CD4-positive, alpha-beta T cell treated with Interferon alpha-2 for 1 hour (primary cell): ENCODE results near the gene GLRX3.
"Not testable (repeated sequence)": the region's sequence is repeated elsewhere in the genome, so short reads cannot be mapped to it uniquely, and the experiment has no call there.

Source experiments
- DNase-seq, 2 donors: peaks; one replicate each; pipeline ENCODE4 v3.0.0-alpha.2; 2020 to 2022

GLRX3 gene

GRCh38 chr10:130136226-130137089, at the start of gene GLRX3:
Gene GLRX3, plus strand, starts transcription at chr10:130136391. Its CDS starts 30 bp downstream, at chr10:130136421.
- peak; percentile 80 to 88 for DNase-seq

- not testable (repeated sequence) for DNase-seq
Measured at GRCh38 chr10:130090565-130090964, 45.6 kb upstream of the GLRX3 start.

- no peak for DNase-seq
Measured at GRCh38 chr10:130099344-130099743, 36.8 kb upstream of the GLRX3 start.

DNA sequence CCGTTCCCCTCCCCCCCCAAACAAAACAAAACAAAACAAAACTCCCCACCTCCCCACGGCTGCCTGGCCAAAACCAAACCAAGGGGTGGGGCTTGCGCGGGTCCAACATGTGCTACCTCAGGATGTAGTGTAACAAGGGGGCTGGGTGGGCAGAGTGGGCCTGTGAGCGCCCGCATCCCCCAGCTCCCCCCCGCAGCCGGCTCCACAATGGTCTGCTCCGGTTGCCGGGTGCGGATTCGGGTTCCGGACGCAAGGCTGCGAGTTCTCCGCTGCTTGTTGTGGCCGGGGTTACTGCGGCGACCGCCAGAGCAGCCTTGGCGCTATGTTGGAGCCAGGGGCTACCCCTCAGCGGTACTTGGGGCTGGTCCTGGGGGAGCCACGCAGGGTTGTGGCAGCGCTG, 30.5 kb upstream of the GLRX3 start:
- no peak for DNase-seq

DNA sequence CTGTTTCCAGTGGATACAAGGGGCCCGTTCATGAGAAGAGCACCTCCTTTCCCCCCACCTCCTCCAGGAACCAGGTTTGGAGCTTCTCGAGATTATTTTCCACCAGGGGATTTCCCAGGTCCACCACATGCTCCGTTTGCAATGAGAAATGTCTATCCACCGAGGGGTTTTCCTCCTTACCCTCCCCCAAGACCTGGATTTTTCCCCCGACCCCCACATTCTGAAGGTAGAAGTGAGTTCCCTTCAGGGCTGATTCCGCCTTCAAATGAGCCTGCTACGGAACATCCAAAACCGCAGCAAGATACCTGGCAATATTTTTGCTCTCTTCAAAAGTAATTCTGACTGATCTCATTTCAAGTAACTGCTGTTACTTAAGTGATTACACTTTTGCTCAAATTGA, 28.0 kb upstream of the GLRX3 start:
- DNase-seq, result peak in 1 of 2 donors; percentile 28

- peak in 1 of 2 donors; percentile 7 for DNase-seq
Measured at GRCh38 chr10:130108934-130109604, 27.1 kb upstream of the GLRX3 start.

- DNase-seq, result peak; percentile 75 to 85
Measured at GRCh38 chr10:130109796-130110245, 26.4 kb upstream of the GLRX3 start.

DNA sequence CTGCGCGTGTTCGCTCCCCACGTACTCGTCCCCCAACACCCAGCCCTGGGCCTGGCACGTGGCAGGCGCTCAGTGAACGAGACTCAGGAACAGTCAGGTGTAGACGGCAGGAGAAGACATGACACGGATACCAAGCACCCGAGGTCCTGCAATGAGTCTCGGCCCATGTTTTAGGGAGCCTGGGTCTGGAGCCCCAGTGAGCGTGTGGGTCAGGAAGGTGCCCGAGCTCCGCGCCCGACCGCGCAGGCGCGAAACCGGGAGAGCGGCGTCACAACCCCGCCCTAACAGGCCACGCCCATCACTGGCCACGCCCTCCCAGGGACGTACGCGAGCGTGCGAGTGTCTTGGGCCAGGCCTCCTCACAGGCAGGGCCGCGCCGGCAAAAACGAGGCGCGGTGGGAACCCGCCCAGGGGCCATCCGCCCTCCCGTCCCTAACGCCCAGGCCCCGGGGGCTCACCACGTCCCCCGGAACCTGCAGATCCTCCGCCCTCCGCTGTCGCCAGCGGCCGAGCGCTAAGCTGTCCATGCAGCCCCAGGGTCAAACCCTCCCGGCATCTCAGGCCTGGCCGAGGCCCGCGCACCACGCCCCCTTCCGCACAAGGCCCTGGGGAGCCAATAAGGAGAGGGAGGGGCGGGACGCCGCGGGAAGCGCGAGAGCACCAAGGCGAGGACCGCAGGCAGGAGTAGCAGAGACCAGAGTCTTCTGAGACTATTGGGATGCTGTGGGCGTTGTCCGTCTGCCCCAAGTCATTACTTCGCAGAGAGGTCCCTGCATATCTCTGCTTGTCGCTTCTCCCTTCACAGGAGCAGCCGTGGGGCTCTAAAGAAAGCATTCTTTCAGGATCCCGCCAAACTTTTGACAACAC, 25.7 kb upstream of the GLRX3 start, which contains the start of gene C10orf143:
C10orf143 (minus strand) TSS at position 585 of the 867 bp plus-strand sequence; CDS start at position 527, 58 bp downstream.
- DNase-seq, result peak; percentile 96 to 98

DNA sequence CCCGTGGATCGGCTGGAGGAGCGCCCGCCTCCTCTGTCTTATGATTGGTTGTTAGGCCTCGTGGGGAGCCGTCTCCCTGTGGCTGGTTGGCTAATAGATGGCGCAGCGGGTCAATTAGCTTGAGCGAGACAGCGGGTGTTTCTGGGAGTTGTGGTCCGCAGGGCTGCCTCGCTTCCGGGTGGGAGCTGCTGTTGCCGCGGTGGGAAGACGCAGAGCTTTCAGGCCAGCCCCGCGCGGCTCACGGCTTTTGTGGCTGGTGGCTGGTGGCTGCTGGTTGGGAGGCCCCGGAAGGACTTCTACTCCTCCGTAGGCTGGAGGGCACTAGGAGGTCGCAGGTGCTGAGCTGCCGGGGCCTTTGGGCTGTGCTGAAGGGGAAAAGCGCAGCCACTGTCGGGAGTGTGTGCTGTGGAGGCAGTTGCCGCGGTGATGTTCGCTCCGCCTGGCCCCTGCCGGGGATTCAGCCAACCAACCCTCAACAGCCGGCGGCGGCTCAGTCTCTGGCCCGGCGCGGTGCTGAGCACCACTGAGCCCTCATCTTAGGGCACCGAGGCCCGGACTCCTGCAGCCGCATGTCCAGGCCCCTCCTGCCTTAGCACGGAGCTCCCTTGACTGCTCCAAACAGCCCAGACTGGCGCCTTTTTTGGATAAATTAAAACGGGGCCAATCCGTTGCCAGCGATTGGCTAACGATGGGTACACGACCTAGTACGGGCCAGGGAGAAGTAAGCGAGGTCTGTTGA, 24.9 kb upstream of the GLRX3 start:
- peak; percentile 95 to 97 for DNase-seq

GRCh38 chr10:130111852-130112180, 24.4 kb upstream of the GLRX3 start:
- DNase-seq, result peak in 1 of 2 donors; percentile 21

GRCh38 chr10:130112821-130113220, 23.4 kb upstream of the GLRX3 start:
- DNase-seq, result no peak

- not testable (repeated sequence) for DNase-seq
Measured at GRCh38 chr10:130116942-130117341, 19.2 kb upstream of the GLRX3 start.

GRCh38 chr10:130117535-130117934, 18.7 kb upstream of the GLRX3 start:
- not testable (repeated sequence) for DNase-seq

DNA sequence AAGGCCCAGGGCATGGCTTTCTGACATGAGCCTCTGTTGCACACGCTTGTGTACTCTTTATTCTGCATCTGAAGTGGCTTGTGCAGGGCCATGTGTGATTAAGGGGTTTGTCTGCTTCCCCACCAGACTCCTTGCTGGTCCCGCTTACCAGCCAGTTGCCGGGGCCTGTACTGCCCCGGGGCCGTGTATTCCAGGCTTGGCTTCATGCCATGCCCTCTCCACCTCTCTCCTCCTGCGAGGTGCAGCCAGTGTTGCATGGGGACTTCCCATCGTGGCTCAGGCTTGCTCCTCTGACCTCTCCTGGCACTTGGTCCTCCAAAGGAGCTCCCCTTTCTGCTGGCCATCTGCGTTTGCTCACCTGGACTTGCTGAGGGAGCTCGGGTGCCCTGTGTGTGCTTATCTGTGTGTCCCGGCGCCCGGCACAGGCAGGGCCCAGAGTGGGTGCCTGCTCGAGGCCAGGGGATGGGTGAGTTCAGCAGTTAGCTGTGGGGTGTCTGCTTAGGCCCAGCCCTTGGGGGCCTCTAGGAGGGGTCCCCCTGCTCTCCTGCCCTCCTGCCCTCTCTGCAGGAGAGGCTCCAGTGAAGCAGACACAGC, 14.6 kb upstream of the GLRX3 start:
- no peak for DNase-seq

GRCh38 chr10:130127364-130128061, 8.7 kb upstream of the GLRX3 start:
- DNase-seq, result peak; percentile 43 to 68

GRCh38 chr10:130128062-130128781, 8.0 kb upstream of the GLRX3 start:
- DNase-seq, result no peak

DNA sequence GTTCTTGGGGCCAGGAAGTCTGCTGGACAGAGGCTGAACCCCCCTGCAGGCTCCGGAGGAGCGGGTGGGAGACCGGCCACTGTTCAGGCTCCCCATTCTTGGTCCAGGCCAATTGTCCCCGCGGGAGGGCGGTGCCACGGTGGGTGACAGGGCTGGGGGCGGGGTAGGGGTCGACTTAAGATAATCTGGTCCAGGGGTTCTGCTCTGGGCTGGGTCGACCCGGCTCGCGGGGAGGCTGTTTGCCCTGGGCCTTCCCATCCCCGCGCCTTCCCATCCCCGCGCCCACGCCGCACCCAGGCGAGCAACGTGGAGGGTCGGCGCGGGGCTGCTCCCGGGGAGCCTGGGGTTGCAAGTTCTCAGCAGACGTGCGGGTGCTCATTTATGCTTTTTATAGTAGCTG, 7.3 kb upstream of the GLRX3 start:
- DNase-seq, result no peak

- DNase-seq, result no peak
Measured at GRCh38 chr10:130135676-130136225, 440 bp upstream of the GLRX3 start.

- no peak for DNase-seq
Measured at GRCh38 chr10:130137090-130137448, 878 bp downstream of the GLRX3 start.
